HuH-7.5 (cell line): ENCODE results near the gene HTR2B.
"Not testable (repeated sequence)": the region's sequence is repeated elsewhere in the genome, so short reads cannot be mapped to it uniquely, and the experiment has no call there.

Source experiments
- DNase-seq: peaks from one replicate; pipeline ENCODE4 v3.0.0; 2011; ENCODE audit warnings: low spot score

HTR2B gene

GRCh38 chr2:231124838-231125568, at the start of gene HTR2B:
TSS of gene HTR2B (minus strand) at chr2:231125042. CDS start at chr2:231123764, 1,278 bp downstream.
- DNase-seq: no peak

- DNase-seq: no peak
These were observed 49.4 kb upstream of the HTR2B start for GRCh38 chr2:231174211-231174651.

- no peak for DNase-seq
These were observed 47.2 kb upstream of the HTR2B start for GRCh38 chr2:231172025-231172424.

GRCh38 chr2:231170055-231170454, 45.2 kb upstream of the HTR2B start:
- DNase-seq: no peak

- no peak for DNase-seq
These were observed 44.6 kb upstream of the HTR2B start for GRCh38 chr2:231169488-231169887.

GRCh38 chr2:231168460-231169139, 43.8 kb upstream of the HTR2B start:
- DNase-seq: no peak

GRCh38 chr2:231167745-231168459, 43.1 kb upstream of the HTR2B start:
- DNase-seq: no peak

GRCh38 chr2:231163414-231164095, 38.7 kb upstream of the HTR2B start:
- no peak for DNase-seq

GRCh38 chr2:231163011-231163410, 38.2 kb upstream of the HTR2B start:
- no peak for DNase-seq

GRCh38 chr2:231161877-231162329, 37.1 kb upstream of the HTR2B start:
- DNase-seq: no peak

- no peak for DNase-seq
These were observed 36.5 kb upstream of the HTR2B start for GRCh38 chr2:231161252-231161839.

- DNase-seq: no peak
These were observed 35.9 kb upstream of the HTR2B start for GRCh38 chr2:231160701-231161100.

GRCh38 chr2:231159306-231159705, 34.5 kb upstream of the HTR2B start:
- no peak for DNase-seq

GRCh38 chr2:231152800-231153557, 28.1 kb upstream of the HTR2B start:
- DNase-seq: no peak

- DNase-seq: no peak
These were observed 21.8 kb upstream of the HTR2B start for GRCh38 chr2:231146665-231147064.

GRCh38 chr2:231144896-231145295, 20.1 kb upstream of the HTR2B start:
- DNase-seq: no peak

- DNase-seq: not testable (repeated sequence)
These were observed 16.0 kb upstream of the HTR2B start for GRCh38 chr2:231140808-231141207.

- DNase-seq: no peak
These were observed 15.0 kb upstream of the HTR2B start for GRCh38 chr2:231139796-231140195.

- DNase-seq: no peak
These were observed 13.9 kb upstream of the HTR2B start for GRCh38 chr2:231138699-231139098.

GRCh38 chr2:231134910-231135655, 10.2 kb upstream of the HTR2B start:
- DNase-seq: no peak
